Keratinocyte (primary cell): ENCODE measurements around the gene EYS. TPM values are rescaled to one million over a fixed set of nuclear protein-coding genes. Genes with fewer than 3 reads are reported as not detected.

ENCODE experiments used
- DNase-seq: peaks from one replicate; pipeline ENCODE4 v3.0.0-alpha.2; 2011; ENCODE audit warnings: low read depth, missing footprints, low spot score
- FAIRE-seq: peaks from 2 replicates; lab custom pipeline; 2011; peaks lifted over from hg19 to GRCh38; lab: Jason Lieb, UNC
- H2AFZ ChIP-seq: 2 replicates; pipeline ENCODE4 v1.6.0; 2012; ENCODE audit warnings: low read length, control low read depth, inconsistent platforms; ENCODE audit not compliant: control insufficient read depth
- H3K27ac ChIP-seq: 2 replicates; pipeline ENCODE4 v1.5.1; 2011; ENCODE audit warnings: low read length; ENCODE audit not compliant: control insufficient read depth, insufficient read depth
- H3K27me3 ChIP-seq: 3 replicates; pipeline ENCODE4 v1.6.0; 2011; ENCODE audit warnings: low read length; ENCODE audit not compliant: control insufficient read depth, insufficient read depth; ENCODE audit errors: extremely low read depth
- H3K36me3 ChIP-seq, 2 experiments: 2 replicates in 1 of 2; 3 replicates in 1 of 2; pipeline ENCODE4 v1.5.1; 2011; ENCODE audit warnings: low read length in 2 of 2, mild to moderate bottlenecking in 1 of 2; ENCODE audit not compliant: control insufficient read depth in 2 of 2, insufficient read depth in 2 of 2; ENCODE audit errors: extremely low read depth in 1 of 2
- H3K4me1 ChIP-seq: 3 replicates; pipeline ENCODE4 v1.5.1; 2011; ENCODE audit warnings: low read length; ENCODE audit not compliant: control insufficient read depth, insufficient read depth; ENCODE audit errors: extremely low read depth
- H3K4me2 ChIP-seq: 3 replicates; pipeline ENCODE4 v1.6.0; 2011; ENCODE audit warnings: low read depth, low read length; ENCODE audit not compliant: control insufficient read depth, insufficient read depth; ENCODE audit errors: extremely low read depth
- H3K4me3 ChIP-seq, 3 experiments: fragments of 200-600 bp in 1 of 3; sonication (generic) in 1 of 3; 2 replicates in 2 of 3; 3 replicates in 1 of 3; pipeline ENCODE4 v1.5.1; 2011 to 2016; ENCODE audit warnings: low read length in 3 of 3, mild to moderate bottlenecking in 3 of 3, control low read depth in 2 of 3, inconsistent platforms in 1 of 3, low read depth in 1 of 3, mixed read lengths in 1 of 3, mixed run types in 1 of 3, moderate library complexity in 1 of 3; ENCODE audit not compliant: control insufficient read depth in 2 of 3, insufficient read depth in 2 of 3; ENCODE audit errors: extremely low read depth in 1 of 3
- H3K79me2 ChIP-seq: 2 replicates; pipeline ENCODE4 v1.6.0; 2012; ENCODE audit warnings: low read length; ENCODE audit not compliant: control insufficient read depth, insufficient read depth
- H3K9ac ChIP-seq: 3 replicates; pipeline ENCODE4 v1.6.0; 2011; ENCODE audit warnings: low read length; ENCODE audit not compliant: control insufficient read depth, insufficient read depth; ENCODE audit errors: extremely low read depth
- H3K9me1 ChIP-seq: 3 replicates; pipeline ENCODE4 v1.6.0; 2011; ENCODE audit warnings: low read length; ENCODE audit not compliant: control insufficient read depth, insufficient read depth; ENCODE audit errors: extremely low read depth
- H3K9me3 ChIP-seq: 2 replicates; pipeline ENCODE4 v1.5.1; 2012; ENCODE audit warnings: low read depth, low read length; ENCODE audit not compliant: control insufficient read depth
- H4K20me1 ChIP-seq: 3 replicates; pipeline ENCODE4 v1.6.0; 2011; ENCODE audit warnings: low read length; ENCODE audit not compliant: control insufficient read depth, insufficient read depth; ENCODE audit errors: extremely low read depth
- CTCF ChIP-seq, 3 experiments: IDR thresholded peaks in 1 of 3; conservative IDR thresholded peaks in 1 of 3; optimal IDR thresholded peaks in 1 of 3; 2 replicates in 2 of 3; 3 replicates in 1 of 3; pipeline versions ENCODE3 to v1.5.1; 2011; ENCODE audit warnings: low read length in 3 of 3, mild to moderate bottlenecking in 3 of 3, moderate library complexity in 2 of 3, control low read depth in 1 of 3, inconsistent platforms in 1 of 3; ENCODE audit not compliant: insufficient read depth in 2 of 3; ENCODE audit errors: extremely low read depth in 1 of 3
- EZH2 ChIP-seq: IDR thresholded peaks from one replicate; pipeline ENCODE4 v1.6.1; 2012; ENCODE audit warnings: inconsistent platforms, mild to moderate bottlenecking, low read length, moderate library complexity
- dilution Hi-C: fragments of 300-500 bp; cut with MboI; formaldehyde crosslinking; loops from one replicate; pipeline ENCODE4 v1.7.0; 2020; ENCODE audit warnings: low sequenced_read_pairs; ENCODE audit not compliant: extremely low pct_ligation_motif_present
- polyA plus RNA-seq, 5 experiments: library from polyadenylated mRNA; depleted of rRNA in 3 of 5; stranded (reverse) in 3 of 5; stranded (forward) in 1 of 5; unstranded in 1 of 5; fragments of >200 nt; gene quantifications; 1 replicate in 1 of 5; 2 replicates in 3 of 5; 3 replicates in 1 of 5; pipeline versions ENCODE4 v1.2.1 to v1.2.3, GENCODE V29; 2011 to 2012; ENCODE audit warnings: missing spikeins in 2 of 5, low read depth in 1 of 5, low replicate concordance in 1 of 5

EYS gene
- polyA plus RNA-seq, 1 donor (not counting 4 experiments of a cell fraction or from before 2014, with no cell fraction given) = 0.34 TPM

- TF ChIP-seq CTCF (optimal IDR thresholded peaks at IDR 0.05 in 1 of 3, IDR thresholded peaks at IDR 0.05 in 1 of 3, conservative IDR thresholded peaks at IDR 0.05 in 1 of 3; ENCODE audit: extremely low read depth in 1 of 3, insufficient read depth in 2 of 3, low read length in 3 of 3) (no peak), EZH2 (no peak)
- H3K79me2 ChIP-seq = no peaks in the 10 kb centered on the region
- no peaks in the 10 kb centered on the region for H3K27me3 ChIP-seq
- no peak overlapping the region for H3K9ac ChIP-seq
- FAIRE-seq (no peak), DNase-seq (no peak)
- no peak overlapping the region for H3K4me2 ChIP-seq
- H3K36me3 ChIP-seq = no peaks in the 10 kb centered on the region
- no peaks in the 10 kb centered on the region for H3K4me1 ChIP-seq
- no peak overlapping the region for H3K27ac ChIP-seq
- no peak overlapping the region for H3K4me3 ChIP-seq
- no peaks in the 10 kb centered on the region for H3K9me1 ChIP-seq
- no peaks in the 10 kb centered on the region for H4K20me1 ChIP-seq
- H2AFZ ChIP-seq = no peak overlapping the region
- H3K9me3 ChIP-seq = no peaks in the 10 kb centered on the region
- dilution Hi-C loops = no loop called here
These were observed 169.4 kb downstream of the EYS start for GRCh38 chr6:65537600-65537999.

DNA sequence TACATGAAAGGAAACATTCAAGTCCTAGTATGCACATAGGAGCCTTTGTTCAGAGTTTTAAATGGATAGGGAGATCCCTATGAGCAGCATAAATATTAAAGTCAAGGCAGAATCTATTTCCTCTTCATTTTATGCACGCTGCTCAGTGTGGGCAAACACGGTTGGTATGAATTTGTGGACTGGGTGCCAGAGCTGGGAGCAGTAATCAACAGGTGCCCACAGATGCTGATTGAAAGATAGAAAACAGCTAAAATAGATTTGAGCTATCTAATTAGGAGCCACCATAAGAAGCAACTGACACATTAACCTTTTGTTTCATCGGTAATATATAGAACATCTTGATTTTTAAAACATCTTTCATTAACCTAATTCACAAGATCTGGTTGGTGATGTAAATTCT lies 175.5 kb downstream of the EYS start:
- Histone ChIP-seq H3K27ac (no peak overlapping the region), H3K9me3 (no peaks in the 10 kb centered on the region), H3K36me3 (no peaks in the 10 kb centered on the region), H3K4me1 (no peaks in the 10 kb centered on the region), H3K4me2 (no peak overlapping the region), H2AFZ (no peak overlapping the region), H3K9me1 (no peaks in the 10 kb centered on the region), H4K20me1 (no peaks in the 10 kb centered on the region), H3K9ac (no peak overlapping the region), H3K27me3 (no peaks in the 10 kb centered on the region), H3K4me3 (no peak overlapping the region), H3K79me2 (no peaks in the 10 kb centered on the region)
- FAIRE-seq (no peak), DNase-seq (no peak)
- dilution Hi-C loops = no loop called here
- TF ChIP-seq CTCF (optimal IDR thresholded peaks at IDR 0.05 in 1 of 3, IDR thresholded peaks at IDR 0.05 in 1 of 3, conservative IDR thresholded peaks at IDR 0.05 in 1 of 3; ENCODE audit: extremely low read depth in 1 of 3, insufficient read depth in 2 of 3, low read length in 3 of 3) (no peak), EZH2 (no peak)
